Measurements from ENCODE around the gene BANP.

Gene BANP

GRCh38 chr16:88045820-88046303, 94.6 kb downstream of the BANP start:
- Histone ChIP-seq H3K23ac (ENCODE audit: low read length) (no peak overlapping the region), H3K27me3 (ENCODE audit: insufficient read depth, low read length, poor library complexity) (no peaks in the 10 kb centered on the region), H3K4me1 (ENCODE audit: control insufficient read depth, low read depth, low read length) (no peaks in the 10 kb centered on the region), H2BK5ac (ENCODE audit: low read length) (no peak overlapping the region), H3K18ac (ENCODE audit: low read length) (no peak overlapping the region), H3K79me2 (ENCODE audit: control insufficient read depth, insufficient read depth, low read length) (no peaks in the 10 kb centered on the region), H3K4ac (ENCODE audit: low read depth, low read length) (no peak overlapping the region), H3K9ac (ENCODE audit: low read length) (no peak overlapping the region), H2BK15ac (replicated peaks; ENCODE audit: low read depth) (no peak overlapping the region), H2AK5ac (ENCODE audit: low read length) (no peak overlapping the region), H4K5ac (ENCODE audit: low read length) (no peak overlapping the region), H3K79me1 (ENCODE audit: low read length) (no peaks in the 10 kb centered on the region), H3K4me2 (ENCODE audit: low read length) (no peak overlapping the region), H3K36me3 (ENCODE audit: control insufficient read depth, insufficient read depth, low read length) (no peaks in the 10 kb centered on the region), H3K56ac (ENCODE audit: low read length) (no peak overlapping the region), H2BK120ac (ENCODE audit: low read depth, low read length) (no peak overlapping the region), H4K8ac (ENCODE audit: low read depth, low read length) (no peak overlapping the region), H3K4me3 (ENCODE audit: low read length) (no peak overlapping the region), H3K27ac (ENCODE audit: low read depth, low read length) (no peak overlapping the region)
- DNase-seq: no peak
- no CpG with 5 or more reads among the region's 18 CpGs for WGBS (ENCODE audit: extremely low coverage, insufficient coverage, low lambda C conversion rate)

- Histone ChIP-seq H3K27me3 (ENCODE audit: insufficient read depth, low read length, poor library complexity) (no peaks in the 10 kb centered on the region), H3K56ac (ENCODE audit: low read length) (no peak overlapping the region), H3K4me3 (ENCODE audit: low read length) (no peak overlapping the region), H3K4me1 (ENCODE audit: control insufficient read depth, low read depth, low read length) (no peaks in the 10 kb centered on the region), H4K5ac (ENCODE audit: low read length) (no peak overlapping the region), H3K4me2 (ENCODE audit: low read length) (no peak overlapping the region), H3K79me1 (ENCODE audit: low read length) (no peaks in the 10 kb centered on the region), H3K9ac (ENCODE audit: low read length) (no peak overlapping the region), H2BK120ac (ENCODE audit: low read depth, low read length) (no peak overlapping the region), H2AK5ac (ENCODE audit: low read length) (no peak overlapping the region), H2BK5ac (ENCODE audit: low read length) (no peak overlapping the region), H3K23ac (ENCODE audit: low read length) (no peak overlapping the region), H3K18ac (ENCODE audit: low read length) (no peak overlapping the region), H2BK15ac (replicated peaks; ENCODE audit: low read depth) (no peak overlapping the region), H3K79me2 (ENCODE audit: control insufficient read depth, insufficient read depth, low read length) (no peaks in the 10 kb centered on the region), H3K4ac (ENCODE audit: low read depth, low read length) (no peak overlapping the region), H4K8ac (ENCODE audit: low read depth, low read length) (no peak overlapping the region), H3K27ac (ENCODE audit: low read depth, low read length) (no peak overlapping the region), H3K36me3 (ENCODE audit: control insufficient read depth, insufficient read depth, low read length) (peaks cover 2% of the 10 kb centered on the region)
- WGBS (ENCODE audit: extremely low coverage, insufficient coverage, low lambda C conversion rate): no CpG with 5 or more reads among the region's 3 CpGs
- DNase-seq: no peak
Observed at GRCh38 chr16:88047462-88047861, 96.2 kb downstream of the BANP start.

GRCh38 chr16:88048985-88049384, 97.8 kb downstream of the BANP start:
- no peak overlapping the region for H2BK5ac ChIP-seq (ENCODE audit: low read length)
- H3K79me2 ChIP-seq (ENCODE audit: control insufficient read depth, insufficient read depth, low read length): no peaks in the 10 kb centered on the region
- H3K9ac ChIP-seq (ENCODE audit: low read length): no peak overlapping the region
- no peak overlapping the region for H3K27ac ChIP-seq (ENCODE audit: low read depth, low read length)
- H3K23ac ChIP-seq (ENCODE audit: low read length): no peak overlapping the region
- peaks cover 5% of the 10 kb centered on the region for H3K36me3 ChIP-seq (ENCODE audit: control insufficient read depth, insufficient read depth, low read length)
- H3K79me1 ChIP-seq (ENCODE audit: low read length): no peaks in the 10 kb centered on the region
- no peak overlapping the region for H3K4me3 ChIP-seq (ENCODE audit: low read length)
- no peak overlapping the region for H3K4me2 ChIP-seq (ENCODE audit: low read length)
- no peak overlapping the region for H2AK5ac ChIP-seq (ENCODE audit: low read length)
- no peak overlapping the region for H3K56ac ChIP-seq (ENCODE audit: low read length)
- no peak for DNase-seq
- no peak overlapping the region for H4K5ac ChIP-seq (ENCODE audit: low read length)
- no peak overlapping the region for H4K8ac ChIP-seq (ENCODE audit: low read depth, low read length)
- H3K27me3 ChIP-seq (ENCODE audit: insufficient read depth, low read length, poor library complexity): no peaks in the 10 kb centered on the region
- H2BK120ac ChIP-seq (ENCODE audit: low read depth, low read length): no peak overlapping the region
- H3K4me1 ChIP-seq (ENCODE audit: control insufficient read depth, low read depth, low read length): no peaks in the 10 kb centered on the region
- WGBS (ENCODE audit: extremely low coverage, insufficient coverage, low lambda C conversion rate): no CpG with 5 or more reads among the region's 15 CpGs
- H3K18ac ChIP-seq (ENCODE audit: low read length): no peak overlapping the region
- H3K4ac ChIP-seq (ENCODE audit: low read depth, low read length): no peak overlapping the region
- no peak overlapping the region for H2BK15ac ChIP-seq (replicated peaks; ENCODE audit: low read depth)

- no peak overlapping the region for H2BK15ac ChIP-seq (replicated peaks; ENCODE audit: low read depth)
- peaks cover 5% of the 10 kb centered on the region for H3K36me3 ChIP-seq (ENCODE audit: control insufficient read depth, insufficient read depth, low read length)
- H3K79me2 ChIP-seq (ENCODE audit: control insufficient read depth, insufficient read depth, low read length): no peaks in the 10 kb centered on the region
- H3K9ac ChIP-seq (ENCODE audit: low read length): no peak overlapping the region
- H3K56ac ChIP-seq (ENCODE audit: low read length): no peak overlapping the region
- H4K5ac ChIP-seq (ENCODE audit: low read length): no peak overlapping the region
- no peak overlapping the region for H4K8ac ChIP-seq (ENCODE audit: low read depth, low read length)
- no peak overlapping the region for H2AK5ac ChIP-seq (ENCODE audit: low read length)
- WGBS (ENCODE audit: extremely low coverage, insufficient coverage, low lambda C conversion rate): no CpG with 5 or more reads among the region's 25 CpGs
- no peak overlapping the region for H3K18ac ChIP-seq (ENCODE audit: low read length)
- no peaks in the 10 kb centered on the region for H3K79me1 ChIP-seq (ENCODE audit: low read length)
- no peak overlapping the region for H3K4me2 ChIP-seq (ENCODE audit: low read length)
- H3K27ac ChIP-seq (ENCODE audit: low read depth, low read length): no peak overlapping the region
- H3K23ac ChIP-seq (ENCODE audit: low read length): no peak overlapping the region
- DNase-seq: no peak
- H3K4me1 ChIP-seq (ENCODE audit: control insufficient read depth, low read depth, low read length): no peaks in the 10 kb centered on the region
- H3K4ac ChIP-seq (ENCODE audit: low read depth, low read length): no peak overlapping the region
- H2BK5ac ChIP-seq (ENCODE audit: low read length): no peak overlapping the region
- H3K4me3 ChIP-seq (ENCODE audit: low read length): no peak overlapping the region
- H3K27me3 ChIP-seq (ENCODE audit: insufficient read depth, low read length, poor library complexity): no peaks in the 10 kb centered on the region
- H2BK120ac ChIP-seq (ENCODE audit: low read depth, low read length): no peak overlapping the region
Observed at GRCh38 chr16:88049561-88050545, 98.6 kb downstream of the BANP start.

- H2BK5ac ChIP-seq (ENCODE audit: low read length): no peak overlapping the region
Observed at GRCh38 chr16:88050952-88051660, 99.9 kb downstream of the BANP start.

More at GRCh38 chr16:88050952-88051660, 99.9 kb downstream of the BANP start:
- Histone ChIP-seq H3K9ac (ENCODE audit: low read length) (no peak overlapping the region), H3K4me1 (ENCODE audit: control insufficient read depth, low read depth, low read length) (no peaks in the 10 kb centered on the region), H3K27ac (ENCODE audit: low read depth, low read length) (no peak overlapping the region), H4K5ac (ENCODE audit: low read length) (no peak overlapping the region), H3K18ac (ENCODE audit: low read length) (no peak overlapping the region), H2BK120ac (ENCODE audit: low read depth, low read length) (no peak overlapping the region), H3K79me2 (ENCODE audit: control insufficient read depth, insufficient read depth, low read length) (no peaks in the 10 kb centered on the region), H2AK5ac (ENCODE audit: low read length) (no peak overlapping the region), H3K4me3 (ENCODE audit: low read length) (no peak overlapping the region), H3K23ac (ENCODE audit: low read length) (no peak overlapping the region), H3K4ac (ENCODE audit: low read depth, low read length) (no peak overlapping the region), H3K56ac (ENCODE audit: low read length) (no peak overlapping the region), H4K8ac (ENCODE audit: low read depth, low read length) (no peak overlapping the region), H3K4me2 (ENCODE audit: low read length) (no peak overlapping the region), H3K36me3 (ENCODE audit: control insufficient read depth, insufficient read depth, low read length) (peaks cover 5% of the 10 kb centered on the region), H2BK15ac (replicated peaks; ENCODE audit: low read depth) (no peak overlapping the region), H3K27me3 (ENCODE audit: insufficient read depth, low read length, poor library complexity) (no peaks in the 10 kb centered on the region), H3K79me1 (ENCODE audit: low read length) (no peaks in the 10 kb centered on the region)
- DNase-seq: no peak
- no CpG with 5 or more reads among the region's 22 CpGs for WGBS (ENCODE audit: extremely low coverage, insufficient coverage, low lambda C conversion rate)

Data from mesendoderm (in vitro differentiated cells).